Measurements from ENCODE around the gene KCNH4. TPM values are rescaled to one million over a fixed set of nuclear protein-coding genes. Genes with fewer than 3 reads are reported as not detected.

KCNH4 gene
- total RNA-seq, 4 donors from 2014 or later, result 0.44 to 0.79 (median 0.48) TPM; not detected in 1

- DNase-seq (ENCODE audit: low spot score), result no peak
- no peak for ATAC-seq (ENCODE audit: low FRiP score)
- TF ChIP-seq, protein P1, sequence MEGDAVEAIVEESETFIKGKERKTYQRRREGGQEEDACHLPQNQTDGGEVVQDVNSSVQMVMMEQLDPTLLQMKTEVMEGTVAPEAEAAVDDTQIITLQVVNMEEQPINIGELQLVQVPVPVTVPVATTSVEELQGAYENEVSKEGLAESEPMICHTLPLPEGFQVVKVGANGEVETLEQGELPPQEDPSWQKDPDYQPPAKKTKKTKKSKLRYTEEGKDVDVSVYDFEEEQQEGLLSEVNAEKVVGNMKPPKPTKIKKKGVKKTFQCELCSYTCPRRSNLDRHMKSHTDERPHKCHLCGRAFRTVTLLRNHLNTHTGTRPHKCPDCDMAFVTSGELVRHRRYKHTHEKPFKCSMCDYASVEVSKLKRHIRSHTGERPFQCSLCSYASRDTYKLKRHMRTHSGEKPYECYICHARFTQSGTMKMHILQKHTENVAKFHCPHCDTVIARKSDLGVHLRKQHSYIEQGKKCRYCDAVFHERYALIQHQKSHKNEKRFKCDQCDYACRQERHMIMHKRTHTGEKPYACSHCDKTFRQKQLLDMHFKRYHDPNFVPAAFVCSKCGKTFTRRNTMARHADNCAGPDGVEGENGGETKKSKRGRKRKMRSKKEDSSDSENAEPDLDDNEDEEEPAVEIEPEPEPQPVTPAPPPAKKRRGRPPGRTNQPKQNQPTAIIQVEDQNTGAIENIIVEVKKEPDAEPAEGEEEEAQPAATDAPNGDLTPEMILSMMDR (IDR thresholded peaks at IDR 0.05), result no peak
Measured at GRCh38 chr17:42118545-42118944, 62.4 kb downstream of the KCNH4 start.

DNA sequence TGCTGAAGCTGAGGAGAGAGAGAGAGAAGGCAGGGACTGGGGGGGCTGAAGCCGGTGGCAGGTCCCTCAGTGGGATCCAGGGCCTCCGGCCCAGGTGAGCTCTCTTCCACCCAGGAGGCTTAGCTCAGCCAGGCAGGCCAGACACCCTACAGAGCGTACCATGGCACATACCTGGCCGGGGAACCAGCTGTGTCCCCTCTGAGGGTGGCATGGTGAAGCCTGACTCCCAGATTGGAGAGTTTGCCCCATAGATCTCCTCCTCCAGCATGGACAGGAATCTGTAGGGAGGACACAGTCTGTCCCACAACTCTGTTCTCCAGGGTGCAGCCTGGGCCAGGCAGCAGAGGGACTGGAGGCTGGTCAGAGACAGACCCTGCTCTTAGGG is 62.8 kb downstream of the KCNH4 start:
- no peak for ATAC-seq (ENCODE audit: low FRiP score)
- TF ChIP-seq, protein P1 (IDR thresholded peaks at IDR 0.05), result no peak
- no peak for DNase-seq (ENCODE audit: low spot score)

DNA sequence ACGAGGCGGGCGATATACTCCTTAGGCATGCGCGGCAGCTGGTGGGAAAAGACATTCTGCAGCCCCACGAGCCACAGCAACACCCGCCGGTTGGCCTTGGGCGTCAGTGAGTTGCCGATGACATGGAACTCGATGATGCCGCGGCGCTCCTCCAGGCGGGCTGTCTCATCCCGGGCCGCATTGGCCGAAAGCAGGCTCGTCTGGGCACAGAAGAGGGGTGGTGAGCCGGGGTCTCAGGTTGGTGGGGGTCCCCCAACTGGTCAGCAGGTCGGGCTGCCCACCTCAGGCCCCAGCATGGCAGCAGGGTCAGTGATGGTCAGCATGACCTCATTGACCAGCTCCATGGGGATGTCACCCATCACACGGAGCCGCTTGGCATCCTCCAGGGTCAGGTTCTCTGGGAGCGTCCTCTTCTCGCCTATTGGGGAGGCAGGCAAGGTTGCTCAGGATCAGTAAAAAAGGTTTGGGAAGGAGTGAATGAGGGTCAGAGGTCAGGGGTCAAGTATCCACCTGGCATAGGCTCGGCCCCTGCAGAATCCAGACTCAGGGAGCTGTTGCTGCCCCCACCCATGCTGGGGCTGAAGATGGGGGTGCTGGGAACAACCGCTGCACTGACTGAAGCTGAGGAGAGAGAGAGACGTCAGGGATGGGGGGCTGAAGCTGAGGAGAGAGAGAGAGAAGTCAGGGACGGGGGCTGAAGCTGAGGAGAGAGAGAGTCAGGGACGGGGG is 63.4 kb downstream of the KCNH4 start:
- TF ChIP-seq, protein P1 (IDR thresholded peaks at IDR 0.05), result no peak
- ATAC-seq (ENCODE audit: low FRiP score) (no peak), DNase-seq (ENCODE audit: low spot score) (no peak)

DNA sequence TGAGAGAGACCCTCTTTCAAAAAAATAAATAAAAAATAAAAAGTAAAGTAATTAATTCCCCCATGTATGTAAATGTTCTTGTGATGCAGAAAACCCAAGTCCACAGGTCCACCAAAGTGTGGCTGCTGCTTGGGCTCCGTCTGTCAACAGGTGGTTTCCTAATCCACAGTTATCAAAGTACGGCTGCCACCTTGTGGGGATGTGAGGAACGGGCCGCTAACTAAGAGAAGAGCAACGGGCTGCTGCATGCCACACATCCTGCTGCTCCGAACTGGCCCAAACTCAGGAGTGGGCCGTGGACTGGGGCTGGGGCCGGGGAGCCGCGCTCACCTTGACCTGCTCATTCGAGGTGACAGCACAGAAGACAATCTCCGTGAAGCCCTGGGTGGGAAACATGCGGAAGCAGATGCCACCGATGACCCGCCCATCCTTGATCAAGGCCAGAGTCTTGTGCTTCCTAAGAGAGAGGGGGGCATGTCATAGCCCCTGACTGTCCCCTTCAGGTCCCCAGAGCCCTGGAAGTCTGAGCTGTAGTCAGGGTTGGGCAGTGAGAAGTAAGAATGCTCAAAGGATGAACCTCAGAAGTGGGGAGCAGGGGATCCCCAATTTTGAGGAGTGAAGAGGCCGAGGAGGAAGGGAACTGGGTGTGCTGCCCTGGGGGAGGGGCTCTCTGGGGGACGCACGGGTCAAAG is 64.1 kb downstream of the KCNH4 start:
- TF ChIP-seq, protein P1 (IDR thresholded peaks at IDR 0.05), result peak in 2 of 3 donors; percentile 53 to 56
- ATAC-seq (ENCODE audit: low FRiP score), result no peak

GRCh38 chr17:42114118-42114517 is 66.8 kb downstream of the KCNH4 start:
- TF ChIP-seq, protein P1 (IDR thresholded peaks at IDR 0.05), result no peak
- no peak for DNase-seq (ENCODE audit: low spot score)
- no peak for ATAC-seq (ENCODE audit: low FRiP score)

More for the DNA sequence above, 64.1 kb downstream of the KCNH4 start:
- peak; percentile 78 for DNase-seq (ENCODE audit: low spot score)

- TF ChIP-seq, protein P1 (IDR thresholded peaks at IDR 0.05), result no peak
- no peak for ATAC-seq (ENCODE audit: low FRiP score)
- DNase-seq (ENCODE audit: low spot score), result no peak
Measured at GRCh38 chr17:42113293-42114069, 67.5 kb downstream of the KCNH4 start.

Measured in omental fat pad (tissue), 4 donors.